CD14-positive monocyte (primary cell): Measurements from ENCODE around the gene SHROOM3. TPM values are rescaled to one million over a fixed set of nuclear protein-coding genes. Genes with fewer than 3 reads are reported as not detected.

Experiments
- DNase-seq, 3 donors: peaks; one replicate each; pipeline ENCODE4 v3.0.0-alpha.2; 2011 to 2022
- H2AFZ ChIP-seq: 2 replicates; pipeline ENCODE4 v1.6.0; 2012; ENCODE audit warnings: mild to moderate bottlenecking, low read depth, low read length, inconsistent platforms; ENCODE audit not compliant: insufficient read depth, poor library complexity, severe bottlenecking
- H3K27ac ChIP-seq, 2 donors: 1 replicate in 1 of 2; 2 replicates in 1 of 2; pipeline ENCODE4 v1.5.1; 2012 to 2013; ENCODE audit warnings: low read length in 2 of 2, control low read depth in 1 of 2, inconsistent platforms in 1 of 2, low read depth in 1 of 2, mild to moderate bottlenecking in 1 of 2
- H3K27me3 ChIP-seq, 2 donors: one replicate each; pipeline versions ENCODE4 v1.6.0 to v1.6.1; 2011 to 2013; ENCODE audit warnings: low read length in 2 of 2; ENCODE audit not compliant: control insufficient read depth in 2 of 2, insufficient read depth in 2 of 2
- H3K36me3 ChIP-seq, 2 donors: replicated peaks in 1 of 2; 1 replicate in 1 of 2; 2 replicates in 1 of 2; pipeline versions ENCODE4 v1.5.1 to v1.6.1; 2012 to 2013; ENCODE audit warnings: low read length in 2 of 2, control low read depth in 1 of 2, inconsistent platforms in 1 of 2, mild to moderate bottlenecking in 1 of 2; ENCODE audit not compliant: insufficient read depth in 2 of 2, control insufficient read depth in 1 of 2
- H3K4me1 ChIP-seq, 2 donors: 1 replicate in 1 of 2; 2 replicates in 1 of 2; pipeline versions ENCODE4 v1.5.1 to v1.6.1; 2012 to 2013; ENCODE audit warnings: low read length in 2 of 2, control low read depth in 1 of 2, inconsistent platforms in 1 of 2, mild to moderate bottlenecking in 1 of 2, moderate library complexity in 1 of 2; ENCODE audit not compliant: insufficient read depth in 2 of 2, control insufficient read depth in 1 of 2
- H3K4me2 ChIP-seq: replicated peaks from 2 replicates; pipeline ENCODE3; 2012; ENCODE audit warnings: low read length, moderate library complexity, mild to moderate bottlenecking; ENCODE audit not compliant: poor library complexity, severe bottlenecking; ENCODE audit errors: extremely low read depth
- H3K4me3 ChIP-seq, 3 experiments: fragments of 200-600 bp in 1 of 3; sonication (generic) in 1 of 3; replicated peaks in 1 of 3; 1 replicate in 2 of 3; 2 replicates in 1 of 3; pipeline ENCODE4 v1.5.1; 2011 to 2013; ENCODE audit warnings: low read length in 3 of 3, mild to moderate bottlenecking in 3 of 3, control low read depth in 2 of 3, low read depth in 2 of 3, inconsistent platforms in 1 of 3, moderate library complexity in 1 of 3
- H3K79me2 ChIP-seq: 2 replicates; pipeline ENCODE4 v1.6.0; 2012; ENCODE audit warnings: mild to moderate bottlenecking, control low read depth, inconsistent platforms, low read length, moderate library complexity; ENCODE audit not compliant: insufficient read depth
- H3K9ac ChIP-seq: 2 replicates; pipeline ENCODE4 v1.6.0; 2017; ENCODE audit warnings: low read length, mild to moderate bottlenecking; ENCODE audit not compliant: insufficient read depth, poor library complexity, severe bottlenecking
- H3K9me3 ChIP-seq, 2 donors: replicated peaks in 1 of 2; 1 replicate in 1 of 2; 2 replicates in 1 of 2; pipeline versions ENCODE4 v1.5.1 to v1.6.1; 2012 to 2013; ENCODE audit warnings: low read length in 2 of 2, control low read depth in 1 of 2; ENCODE audit not compliant: control insufficient read depth in 1 of 2, insufficient read depth in 1 of 2
- H4K20me1 ChIP-seq: 2 replicates; pipeline ENCODE4 v1.6.0; 2012; ENCODE audit warnings: mild to moderate bottlenecking, low read length, control low read depth, moderate library complexity; ENCODE audit not compliant: insufficient read depth
- H3K27ac Mint-ChIP-seq, 7 donors: one replicate each; pipeline ENCODE4 v1.8.0; 2020; ENCODE audit warnings: mild to moderate bottlenecking in 7 of 7, mixed read lengths in 7 of 7, moderate library complexity in 6 of 7, inconsistent platforms in 2 of 7
- H3K27me3 Mint-ChIP-seq, 3 donors: one replicate each; pipeline ENCODE4 v1.8.0; 2021 to 2022; ENCODE audit warnings: low read depth in 3 of 3, mild to moderate bottlenecking in 3 of 3, mixed read lengths in 3 of 3, moderate library complexity in 3 of 3, inconsistent platforms in 1 of 3
- H3K36me3 Mint-ChIP-seq, 2 donors: one replicate each; pipeline ENCODE4 v1.8.0; 2020; ENCODE audit warnings: mixed read lengths in 2 of 2, inconsistent platforms in 1 of 2, mild to moderate bottlenecking in 1 of 2
- H3K4me1 Mint-ChIP-seq: one replicate; pipeline ENCODE4 v1.8.0; 2020; ENCODE audit warnings: mild to moderate bottlenecking, mixed read lengths
- H3K4me3 Mint-ChIP-seq, 2 donors: one replicate each; pipeline ENCODE4 v1.8.0; 2020; ENCODE audit warnings: mild to moderate bottlenecking in 2 of 2, mixed read lengths in 2 of 2, moderate library complexity in 1 of 2
- H3K9me3 Mint-ChIP-seq, 7 donors: one replicate each; pipeline ENCODE4 v1.8.0; 2020 to 2022; ENCODE audit warnings: mixed read lengths in 7 of 7, mild to moderate bottlenecking in 6 of 7, moderate library complexity in 6 of 7, inconsistent platforms in 2 of 7
- WGBS: methylation state at CpG from one replicate; pipeline ENCODE4 v1.1.5; 2013; ENCODE audit warnings: missing lambda C conversion rate; ENCODE audit not compliant: insufficient coverage; 5-methylcytosine and 5-hydroxymethylcytosine counted together
- intact Hi-C, 2 donors: fragments of 100-400 bp; cut with micrococcal nuclease; formaldehyde crosslinking; loops; one replicate each; pipeline versions ENCODE4 v1.15.0 to v1.15.1; 2023
- polyA plus RNA-seq, 3 donors: library from polyadenylated mRNA; depleted of rRNA in 1 of 3; unstranded in 2 of 3; stranded (reverse) in 1 of 3; fragments of 300-500 nt in 2 of 3; fragments of >200 nt in 1 of 3; fragmentation: Illumina TruSeq in 2 of 3; gene quantifications; 1 replicate in 2 of 3; 2 replicates in 1 of 3; pipeline ENCODE4 v1.2.3, GENCODE V29; 2012 to 2021
- TF ChIP-seq, protein P1 (sequence below): fragments of 200-600 bp; IDR thresholded peaks from one replicate; pipeline ENCODE4 v1.8.0; 2022; ENCODE audit warnings: antibody characterized with exemption, mild to moderate bottlenecking

Gene SHROOM3
- polyA plus RNA-seq, 3 donors = not detected

DNA sequence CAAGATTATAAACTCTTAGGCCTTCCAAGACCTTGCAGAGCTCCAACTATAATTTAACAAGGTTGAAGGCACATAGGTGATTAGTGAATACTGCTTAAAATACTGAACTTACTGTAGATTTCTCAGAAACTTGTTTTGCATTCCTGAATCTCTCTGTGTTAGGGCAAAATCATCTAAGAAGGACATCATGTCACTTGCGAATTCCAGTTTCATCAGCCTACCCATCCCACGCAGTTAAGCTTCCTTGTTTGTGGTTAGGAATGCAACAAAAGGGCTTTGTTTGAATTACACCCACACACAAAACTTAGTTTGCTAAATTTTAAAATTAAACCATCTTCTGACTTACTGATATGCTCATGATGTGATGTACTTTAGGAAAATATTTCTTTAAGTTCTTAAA lies 288.9 kb downstream of the SHROOM3 start:
- Mint-ChIP-seq H3K4me3 (no peak overlapping the region), H3K36me3 (no peaks in the 10 kb centered on the region), H3K27me3 (peaks cover 5 to 7% (median 5%) of the 10 kb centered on the region in 3 donors), H3K4me1 (peaks cover 1% of the 10 kb centered on the region), H3K9me3 (no peaks in the 10 kb centered on the region), H3K27ac (no peak overlapping the region)
- Histone ChIP-seq H2AFZ (no peak overlapping the region), H3K27me3 (no peaks in the 10 kb centered on the region), H4K20me1 (no peaks in the 10 kb centered on the region), H3K4me2 (no peak overlapping the region), H3K36me3 (no peaks in the 10 kb centered on the region), H3K9me3 (no peaks in the 10 kb centered on the region), H3K4me1 (no peaks in the 10 kb centered on the region), H3K79me2 (no peaks in the 10 kb centered on the region), H3K9ac (no peak overlapping the region), H3K27ac (no peak overlapping the region), H3K4me3 (no peak overlapping the region)
- WGBS = no CpG with 5 or more reads among the region's 2 CpGs
- intact Hi-C loops = no loop called here
- TF ChIP-seq, protein P1, sequence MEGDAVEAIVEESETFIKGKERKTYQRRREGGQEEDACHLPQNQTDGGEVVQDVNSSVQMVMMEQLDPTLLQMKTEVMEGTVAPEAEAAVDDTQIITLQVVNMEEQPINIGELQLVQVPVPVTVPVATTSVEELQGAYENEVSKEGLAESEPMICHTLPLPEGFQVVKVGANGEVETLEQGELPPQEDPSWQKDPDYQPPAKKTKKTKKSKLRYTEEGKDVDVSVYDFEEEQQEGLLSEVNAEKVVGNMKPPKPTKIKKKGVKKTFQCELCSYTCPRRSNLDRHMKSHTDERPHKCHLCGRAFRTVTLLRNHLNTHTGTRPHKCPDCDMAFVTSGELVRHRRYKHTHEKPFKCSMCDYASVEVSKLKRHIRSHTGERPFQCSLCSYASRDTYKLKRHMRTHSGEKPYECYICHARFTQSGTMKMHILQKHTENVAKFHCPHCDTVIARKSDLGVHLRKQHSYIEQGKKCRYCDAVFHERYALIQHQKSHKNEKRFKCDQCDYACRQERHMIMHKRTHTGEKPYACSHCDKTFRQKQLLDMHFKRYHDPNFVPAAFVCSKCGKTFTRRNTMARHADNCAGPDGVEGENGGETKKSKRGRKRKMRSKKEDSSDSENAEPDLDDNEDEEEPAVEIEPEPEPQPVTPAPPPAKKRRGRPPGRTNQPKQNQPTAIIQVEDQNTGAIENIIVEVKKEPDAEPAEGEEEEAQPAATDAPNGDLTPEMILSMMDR = no peak
- no peak for DNase-seq

DNA sequence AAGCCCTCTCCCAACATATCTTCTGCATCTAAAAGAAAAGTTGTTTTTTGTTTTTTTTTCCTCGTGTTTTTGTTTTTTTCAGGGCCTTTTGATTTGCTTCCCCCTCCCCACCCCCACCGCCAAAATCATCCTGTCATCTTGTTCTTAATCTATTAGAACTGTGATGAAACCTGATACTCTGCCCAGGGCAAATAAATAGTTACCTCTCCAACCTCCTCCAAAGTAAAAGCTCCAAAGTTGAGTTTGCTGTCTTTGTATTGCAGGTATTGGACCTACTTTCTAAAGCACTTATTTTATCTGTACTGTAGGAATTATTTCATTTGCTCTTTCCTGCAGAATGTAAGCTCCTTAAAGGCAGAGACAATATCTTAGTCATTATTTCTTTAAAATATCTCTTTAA lies 290.0 kb downstream of the SHROOM3 start:
- no peaks in the 10 kb centered on the region for H3K4me1 ChIP-seq
- no peak overlapping the region for H3K4me2 ChIP-seq
- no peaks in the 10 kb centered on the region for H3K79me2 ChIP-seq
- intact Hi-C loops = no loop called here
- H4K20me1 ChIP-seq = no peaks in the 10 kb centered on the region
- H3K27ac Mint-ChIP-seq = no peak overlapping the region
- no peak overlapping the region for H3K4me3 ChIP-seq
- H3K27me3 ChIP-seq = no peaks in the 10 kb centered on the region
- H3K27ac ChIP-seq = no peak overlapping the region
- DNase-seq = no peak
- H2AFZ ChIP-seq = no peak overlapping the region
- no peaks in the 10 kb centered on the region for H3K9me3 ChIP-seq
- H3K4me3 Mint-ChIP-seq = no peak overlapping the region
- no peaks in the 10 kb centered on the region for H3K4me1 Mint-ChIP-seq
- 100% methylated on average over 1 of the region's 2 CpGs for WGBS
- peaks cover 4 to 7% (median 5%) of the 10 kb centered on the region in 3 donors for H3K27me3 Mint-ChIP-seq
- TF ChIP-seq, protein P1 = no peak
- no peaks in the 10 kb centered on the region for H3K36me3 Mint-ChIP-seq
- H3K9ac ChIP-seq = no peak overlapping the region
- H3K36me3 ChIP-seq = no peaks in the 10 kb centered on the region
- no peaks in the 10 kb centered on the region for H3K9me3 Mint-ChIP-seq
